Epithelial cell of proximal tubule (primary cell): Measurements from ENCODE around the gene PRSS22. TPM values are rescaled to one million over a fixed set of nuclear protein-coding genes. Genes with fewer than 3 reads are reported as not detected.

Source experiments
- DNase-seq: peaks from one replicate; pipeline ENCODE4 v3.0.0-alpha.2; 2011; ENCODE audit warnings: low read depth
- H3K4me3 ChIP-seq: 2 replicates; pipeline ENCODE4 v1.5.1; 2011; ENCODE audit warnings: low read depth, mild to moderate bottlenecking, low read length
- total RNA-seq: library from RNA; depleted of rRNA; stranded (reverse); fragments of >200 nt; gene quantifications from 2 replicates; pipeline ENCODE4 v1.2.3, GENCODE V29; 2015
- TF ChIP-seq, protein P1 (sequence below): conservative IDR thresholded peaks from 2 replicates; pipeline ENCODE4 v1.5.1; 2012; ENCODE audit warnings: low read depth, mild to moderate bottlenecking, low read length

The PRSS22 gene
- total RNA-seq, 1 donor from 2014 or later = 11.1 TPM

DNA sequence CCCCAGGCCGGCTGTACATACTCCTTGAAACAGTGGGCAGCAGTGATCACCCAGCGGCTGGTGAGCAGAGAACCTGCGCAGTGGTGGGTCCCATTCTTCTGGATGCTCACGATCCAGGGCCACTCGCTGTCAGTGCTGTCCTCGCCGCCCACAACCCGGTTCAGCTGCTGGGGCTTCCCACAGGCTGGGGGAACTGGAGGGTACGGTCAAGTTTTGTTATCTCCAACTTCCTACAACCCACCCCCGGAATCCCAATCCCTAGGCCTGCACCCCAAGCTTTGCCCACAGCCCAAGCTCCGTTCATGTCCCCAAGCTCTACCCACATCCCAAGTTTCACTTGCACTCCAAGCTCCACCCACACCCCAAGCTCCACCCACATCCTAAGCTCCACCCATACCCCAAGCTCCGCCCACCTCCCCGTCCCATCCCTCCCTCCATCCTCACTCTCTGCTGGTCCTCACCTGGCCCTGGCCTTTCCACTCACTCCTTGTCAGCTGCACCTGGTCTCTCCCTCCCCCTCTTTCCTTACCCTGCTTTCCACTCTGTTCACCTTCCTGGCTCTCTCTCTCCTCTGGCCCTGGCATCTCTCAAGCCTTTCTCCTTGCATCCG is 1.8 kb downstream of the PRSS22 start:
- TF ChIP-seq, protein P1, sequence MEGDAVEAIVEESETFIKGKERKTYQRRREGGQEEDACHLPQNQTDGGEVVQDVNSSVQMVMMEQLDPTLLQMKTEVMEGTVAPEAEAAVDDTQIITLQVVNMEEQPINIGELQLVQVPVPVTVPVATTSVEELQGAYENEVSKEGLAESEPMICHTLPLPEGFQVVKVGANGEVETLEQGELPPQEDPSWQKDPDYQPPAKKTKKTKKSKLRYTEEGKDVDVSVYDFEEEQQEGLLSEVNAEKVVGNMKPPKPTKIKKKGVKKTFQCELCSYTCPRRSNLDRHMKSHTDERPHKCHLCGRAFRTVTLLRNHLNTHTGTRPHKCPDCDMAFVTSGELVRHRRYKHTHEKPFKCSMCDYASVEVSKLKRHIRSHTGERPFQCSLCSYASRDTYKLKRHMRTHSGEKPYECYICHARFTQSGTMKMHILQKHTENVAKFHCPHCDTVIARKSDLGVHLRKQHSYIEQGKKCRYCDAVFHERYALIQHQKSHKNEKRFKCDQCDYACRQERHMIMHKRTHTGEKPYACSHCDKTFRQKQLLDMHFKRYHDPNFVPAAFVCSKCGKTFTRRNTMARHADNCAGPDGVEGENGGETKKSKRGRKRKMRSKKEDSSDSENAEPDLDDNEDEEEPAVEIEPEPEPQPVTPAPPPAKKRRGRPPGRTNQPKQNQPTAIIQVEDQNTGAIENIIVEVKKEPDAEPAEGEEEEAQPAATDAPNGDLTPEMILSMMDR = no peak
- no peak overlapping the region for H3K4me3 ChIP-seq
- no peak for DNase-seq

DNA sequence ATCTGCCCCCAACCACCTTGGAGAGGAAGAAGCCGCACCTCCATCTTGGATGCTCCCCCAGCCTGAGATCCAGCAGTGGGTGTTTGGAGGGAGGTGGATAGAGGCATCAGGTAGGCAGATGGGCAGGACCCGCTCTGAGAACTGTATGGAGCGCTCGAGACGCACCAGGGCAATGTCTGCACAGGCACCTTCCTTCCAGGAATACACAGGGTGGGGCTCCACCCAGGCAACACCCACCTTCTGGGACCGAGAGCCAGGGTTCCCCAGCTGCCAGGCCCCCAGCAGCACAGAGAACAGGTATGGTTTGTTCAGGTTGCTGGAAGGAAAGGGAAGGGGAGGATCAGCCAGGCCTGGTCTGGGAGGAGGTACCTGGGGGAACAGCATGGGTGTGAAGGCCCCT is 2.4 kb downstream of the PRSS22 start:
- H3K4me3 ChIP-seq = no peak overlapping the region
- TF ChIP-seq, protein P1 = no peak
- DNase-seq = no peak

DNA sequence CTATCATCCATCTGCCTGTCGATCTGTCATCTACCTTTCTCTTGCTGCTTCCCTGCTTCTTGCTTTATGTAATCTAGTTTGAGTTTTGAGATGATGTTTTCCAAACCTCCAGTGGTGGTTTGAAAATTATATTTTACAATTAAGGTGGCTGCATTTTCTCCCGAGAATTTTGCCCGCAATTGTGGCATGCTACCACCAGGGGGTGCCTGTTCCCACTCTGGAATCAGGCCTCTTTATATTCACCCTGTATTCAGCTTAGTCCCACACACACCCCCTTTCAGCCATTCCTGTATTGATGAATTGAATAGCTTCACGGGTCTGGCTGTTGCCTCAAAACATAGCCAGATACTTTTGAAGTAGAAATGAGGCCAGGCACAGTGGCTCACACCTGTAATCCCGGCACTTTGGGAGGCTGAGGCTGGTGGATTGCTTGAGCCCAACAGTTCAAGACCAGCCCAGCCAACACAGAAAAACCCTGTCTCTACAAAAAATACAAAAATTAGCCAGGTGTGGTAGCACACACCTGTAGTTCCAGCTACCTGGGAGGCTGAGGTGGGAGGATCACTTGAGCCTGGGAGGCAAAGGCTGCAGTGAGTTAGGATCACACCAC is 3.2 kb downstream of the PRSS22 start:
- H3K4me3 ChIP-seq = no peak overlapping the region
- no peak for DNase-seq
- TF ChIP-seq, protein P1 = peak; percentile 74

DNA sequence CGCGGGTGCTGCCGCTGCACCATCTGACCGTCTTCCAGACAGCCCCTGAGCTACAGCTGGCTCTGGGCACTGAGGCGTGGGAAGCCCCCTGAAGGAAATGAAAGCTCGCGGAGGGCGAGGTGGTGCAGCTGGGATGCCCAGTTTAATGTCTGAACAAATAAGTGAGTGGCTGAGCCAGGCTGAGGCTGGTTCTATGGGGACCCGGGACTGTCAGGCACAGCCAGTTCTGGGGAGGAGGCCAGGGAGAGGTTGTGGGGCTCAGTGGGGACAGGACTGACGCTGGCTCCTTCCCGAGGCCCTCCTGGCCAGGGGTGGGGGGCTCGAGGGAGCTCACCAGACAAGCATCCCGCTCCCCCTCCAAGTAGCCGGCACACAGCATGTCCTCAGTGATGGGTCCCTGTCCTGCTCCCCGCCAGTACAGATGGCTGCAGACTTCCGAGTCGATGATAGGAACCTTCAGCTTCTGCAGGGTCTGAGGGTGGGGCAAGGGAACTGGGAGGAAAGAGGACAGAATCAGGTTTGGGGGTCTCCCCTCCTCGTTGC is 4.4 kb downstream of the PRSS22 start:
- TF ChIP-seq, protein P1 = no peak
- H3K4me3 ChIP-seq = no peak overlapping the region
- no peak for DNase-seq

DNA sequence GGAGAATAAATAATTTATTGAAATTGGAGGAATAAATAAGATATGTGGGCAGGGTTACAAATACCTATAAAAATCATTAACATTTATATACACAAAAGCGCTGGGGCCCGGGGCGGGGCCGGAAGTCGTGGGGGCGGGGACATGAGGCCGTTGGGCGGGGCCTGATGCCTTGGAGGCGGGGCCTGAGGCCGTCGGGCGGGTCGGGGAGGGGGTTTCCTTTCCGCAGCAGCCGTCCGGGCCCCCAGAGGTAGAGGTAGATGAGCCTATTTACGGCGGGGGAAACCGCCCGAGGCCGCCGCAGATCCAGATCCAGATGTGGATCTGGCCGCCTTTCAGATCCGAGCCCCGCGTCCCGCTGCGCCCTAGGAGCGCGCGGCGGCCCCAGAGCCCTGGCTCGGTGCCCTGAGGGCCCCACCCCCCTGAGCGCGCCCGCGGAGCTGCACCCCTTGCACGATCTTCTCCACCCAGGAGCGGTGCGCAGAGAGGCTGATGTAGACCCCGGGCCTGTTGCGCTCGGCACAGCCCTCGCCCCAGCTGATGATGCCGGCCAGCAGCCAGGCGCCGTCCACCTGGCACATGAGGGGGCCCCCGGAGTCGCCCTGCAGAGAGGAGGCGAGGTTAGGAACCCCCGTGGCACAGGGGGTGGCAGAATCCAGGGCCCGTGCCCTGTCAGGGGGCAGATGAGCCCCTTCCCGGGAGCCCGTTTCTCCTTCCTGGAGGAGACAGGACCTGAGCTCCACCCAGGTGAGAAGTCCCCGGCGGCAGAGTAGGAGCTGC is 5.1 kb downstream of the PRSS22 start:
- no peak for DNase-seq
- no peak overlapping the region for H3K4me3 ChIP-seq
- TF ChIP-seq, protein P1 = no peak

DNA sequence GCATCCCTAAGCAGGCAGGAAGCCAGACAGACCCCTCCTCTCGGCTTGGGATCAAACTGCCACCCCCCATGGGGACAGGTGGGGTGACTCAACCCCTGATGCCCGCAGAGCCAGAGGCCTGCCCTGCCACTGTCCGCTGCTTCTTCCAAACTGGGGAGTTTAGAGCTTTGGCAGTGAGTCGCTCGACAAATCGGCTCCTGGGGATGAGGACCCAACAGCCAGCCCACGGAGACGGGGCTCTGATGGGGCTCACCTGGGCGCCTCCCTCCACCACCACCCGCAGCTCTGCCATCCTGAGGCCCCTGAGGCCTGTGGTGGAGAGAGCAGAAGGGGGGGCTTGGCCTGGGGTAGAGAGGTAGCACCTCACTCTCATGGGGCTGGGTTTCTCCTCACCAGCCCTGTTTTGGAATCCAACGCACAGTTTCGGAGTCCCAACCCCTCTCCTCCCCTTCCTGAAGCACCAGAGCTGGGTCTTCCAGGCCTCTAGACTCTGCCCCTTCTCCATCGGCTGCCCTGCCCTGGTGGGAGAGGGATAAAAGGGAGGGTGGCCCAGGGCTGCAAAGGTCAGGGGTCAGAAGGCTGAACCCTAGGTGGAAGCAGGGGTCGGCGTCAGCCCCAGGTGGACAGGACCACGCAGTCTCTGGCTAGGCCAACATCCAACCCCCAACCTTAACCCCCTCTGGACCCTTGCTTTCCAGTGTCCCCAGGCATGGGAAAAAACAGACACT is 5.8 kb downstream of the PRSS22 start:
- DNase-seq = no peak
- TF ChIP-seq, protein P1 = no peak
- no peak overlapping the region for H3K4me3 ChIP-seq
